GM15510 (cell line): ENCODE data around the gene KIF26B.

ENCODE experiments used
- POLR2A ChIP-seq: IDR thresholded peaks from 3 replicates; pipeline ENCODE4 v1.6.1; 2011; ENCODE audit warnings: borderline replicate concordance; ENCODE audit not compliant: insufficient read length; ENCODE audit errors: extremely low read depth

KIF26B gene

DNA sequence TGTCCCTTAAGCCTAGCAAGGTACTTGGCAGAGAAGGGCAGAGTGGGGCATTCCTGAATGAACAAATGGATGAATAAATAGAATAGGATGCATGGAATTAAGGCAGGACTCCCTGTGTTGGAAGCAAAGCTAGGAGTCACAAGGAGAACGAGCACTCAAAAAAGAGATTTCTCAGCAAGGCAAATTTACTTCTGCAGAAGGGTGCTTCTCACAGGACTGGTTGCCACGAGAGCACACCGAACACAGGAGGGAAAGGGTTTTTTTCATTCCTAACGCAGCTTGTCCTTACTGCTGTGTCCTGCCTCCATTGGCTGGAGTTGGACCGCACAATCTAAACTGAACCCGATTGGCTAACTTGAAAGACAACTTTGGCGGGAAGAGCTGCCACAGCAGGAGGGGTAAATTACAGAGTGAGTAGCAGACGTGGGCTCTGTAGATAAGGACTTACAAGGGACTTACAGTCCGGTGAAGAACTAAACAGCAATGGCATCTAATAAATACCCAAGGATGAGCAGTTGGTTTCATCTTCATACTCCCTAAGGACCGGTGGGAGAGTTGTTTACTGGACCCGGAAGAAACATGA is 52.4 kb downstream of the KIF26B start:
- no peak for TF ChIP-seq POLR2A

GRCh38 chr1:245207801-245208200 is 53.0 kb downstream of the KIF26B start:
- no peak for TF ChIP-seq POLR2A

DNA sequence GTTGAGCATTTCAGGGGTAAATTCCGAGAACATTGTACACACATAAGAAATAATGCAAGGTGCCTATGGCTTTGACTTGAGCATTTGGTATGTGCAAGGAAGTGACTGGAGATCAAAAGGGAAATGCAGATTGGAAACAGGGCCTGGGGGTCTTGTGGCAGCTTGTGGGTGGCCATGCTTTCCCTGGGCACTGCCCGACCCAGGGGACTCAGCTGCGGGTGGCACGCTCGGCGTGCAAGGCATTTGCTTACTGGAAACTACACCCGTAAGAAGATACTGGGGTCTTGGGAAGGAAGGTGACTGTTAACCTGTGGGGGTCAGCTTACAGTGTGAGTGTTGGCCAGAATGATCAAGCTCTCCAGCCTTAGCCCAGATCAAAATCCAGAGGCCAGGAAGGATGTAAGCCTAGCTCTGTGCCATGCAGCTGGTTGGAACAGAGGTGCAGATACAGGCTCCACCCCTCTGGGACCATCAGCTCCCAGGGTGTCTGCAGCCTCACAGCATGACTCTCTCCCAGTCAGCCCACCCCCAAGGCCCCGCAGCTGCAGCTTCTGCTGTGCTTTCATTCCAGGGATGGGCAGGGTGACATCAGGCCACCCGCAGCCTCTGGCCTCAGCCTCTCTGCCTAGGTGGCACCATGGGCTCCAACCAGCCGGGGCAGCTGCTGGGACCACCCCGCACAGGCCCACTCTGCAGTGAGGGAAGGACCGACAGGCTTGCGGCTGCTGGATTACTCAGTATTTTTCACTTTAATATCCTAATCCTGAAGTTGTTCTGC is 55.1 kb downstream of the KIF26B start:
- TF ChIP-seq POLR2A = no peak

GRCh38 chr1:245211035-245211749 is 56.4 kb downstream of the KIF26B start:
- TF ChIP-seq POLR2A = no peak

- TF ChIP-seq POLR2A = no peak
Observed at GRCh38 chr1:245211761-245212160, 57.0 kb downstream of the KIF26B start.

- TF ChIP-seq POLR2A = no peak
Observed at GRCh38 chr1:245212221-245212710, 57.5 kb downstream of the KIF26B start.

DNA sequence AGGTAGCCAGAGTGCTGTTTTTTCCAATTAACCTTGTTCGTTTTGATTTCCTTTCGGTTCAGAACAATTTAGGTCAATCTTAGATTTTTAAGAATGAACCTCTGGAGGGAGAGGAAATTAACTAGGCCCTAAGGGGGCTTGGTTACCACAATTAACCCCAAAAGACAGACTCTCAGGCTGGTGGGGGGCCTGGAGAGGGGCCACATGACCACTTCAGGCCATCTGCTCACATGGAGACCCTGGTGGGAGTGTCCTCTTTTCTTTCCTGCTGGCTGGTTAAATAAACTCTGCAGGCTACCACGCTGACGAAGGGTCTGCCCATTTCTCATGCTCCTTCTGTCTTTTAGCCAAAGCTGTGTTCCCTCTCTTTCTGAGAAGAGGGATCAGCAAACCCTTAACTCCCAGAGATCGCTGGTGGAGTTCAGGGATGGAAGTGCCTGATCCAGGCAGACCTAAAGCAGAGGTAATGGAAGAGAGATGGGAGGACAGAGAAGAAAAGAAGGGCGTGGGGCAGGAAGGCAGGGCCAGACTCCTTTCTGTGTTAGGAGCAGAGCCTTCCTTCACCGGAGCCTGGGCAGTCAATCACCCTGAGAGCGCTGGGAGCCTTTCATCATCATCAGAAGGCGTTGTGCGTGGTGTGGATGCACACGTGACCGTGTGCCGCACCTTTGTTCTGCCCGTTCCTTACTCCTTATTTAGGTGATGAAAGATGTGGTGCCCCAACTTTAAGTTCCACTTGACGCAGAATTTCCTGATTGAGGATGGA is 58.5 kb downstream of the KIF26B start:
- no peak for TF ChIP-seq POLR2A

DNA sequence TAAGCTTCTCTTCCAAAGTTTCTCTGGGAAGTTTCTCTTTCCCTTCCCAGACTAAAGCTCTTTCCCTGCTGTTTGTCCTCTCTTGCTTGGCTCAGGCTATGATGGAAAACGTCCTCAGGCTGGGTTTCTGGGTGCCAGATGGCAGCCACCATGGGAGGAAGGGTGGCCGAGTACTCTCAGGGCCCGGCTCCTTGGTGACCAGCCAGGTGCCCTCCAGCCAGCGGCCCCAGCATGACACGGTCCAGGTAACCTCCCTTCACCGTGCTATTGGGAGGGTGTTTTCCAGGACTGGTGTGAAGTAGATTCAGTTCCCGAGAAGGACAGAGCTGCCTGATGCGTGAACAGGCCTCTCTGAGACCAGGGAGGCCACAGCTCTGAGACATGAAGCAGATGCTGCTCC is 60.3 kb downstream of the KIF26B start:
- no peak for TF ChIP-seq POLR2A

- TF ChIP-seq POLR2A = no peak
Observed at GRCh38 chr1:245216366-245217115, 61.8 kb downstream of the KIF26B start.

DNA sequence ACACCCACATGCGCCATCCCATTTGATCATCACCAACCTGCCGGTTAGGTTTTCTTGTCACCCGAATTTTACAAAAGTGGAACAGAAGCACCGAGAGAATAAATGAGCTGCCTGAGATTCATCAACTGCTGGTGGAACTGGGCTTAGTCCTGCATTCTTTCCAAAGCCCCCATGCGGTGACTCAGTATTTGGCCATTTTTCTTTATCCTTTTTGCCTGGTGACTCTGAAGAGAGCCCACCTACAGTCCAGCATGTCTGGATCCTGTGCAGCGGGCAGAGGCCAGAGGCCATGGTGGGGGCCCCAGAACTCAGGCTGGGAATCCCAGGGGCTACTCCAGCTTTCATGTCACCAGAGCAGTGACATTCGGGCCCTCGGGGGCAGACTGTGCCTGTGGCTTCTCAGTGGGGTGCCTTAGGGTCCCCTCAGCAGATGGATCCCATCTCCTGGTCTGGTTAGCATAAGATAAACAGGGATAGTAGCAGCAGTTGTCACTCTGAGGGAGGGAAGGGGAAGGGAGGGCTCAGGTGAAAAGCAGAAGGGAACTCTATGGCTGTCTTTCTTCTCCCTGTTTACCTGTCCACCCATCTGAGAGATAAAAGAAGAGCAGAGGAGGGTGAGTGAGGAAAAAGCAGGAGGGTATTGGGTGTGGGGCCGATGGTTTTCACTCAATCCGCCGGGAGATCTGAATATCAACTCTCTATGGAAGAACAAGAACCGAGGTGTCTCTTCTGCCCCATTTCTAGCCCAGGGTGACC is 63.2 kb downstream of the KIF26B start:
- no peak for TF ChIP-seq POLR2A

- no peak for TF ChIP-seq POLR2A
Observed at GRCh38 chr1:245220381-245220985, 65.7 kb downstream of the KIF26B start.

DNA sequence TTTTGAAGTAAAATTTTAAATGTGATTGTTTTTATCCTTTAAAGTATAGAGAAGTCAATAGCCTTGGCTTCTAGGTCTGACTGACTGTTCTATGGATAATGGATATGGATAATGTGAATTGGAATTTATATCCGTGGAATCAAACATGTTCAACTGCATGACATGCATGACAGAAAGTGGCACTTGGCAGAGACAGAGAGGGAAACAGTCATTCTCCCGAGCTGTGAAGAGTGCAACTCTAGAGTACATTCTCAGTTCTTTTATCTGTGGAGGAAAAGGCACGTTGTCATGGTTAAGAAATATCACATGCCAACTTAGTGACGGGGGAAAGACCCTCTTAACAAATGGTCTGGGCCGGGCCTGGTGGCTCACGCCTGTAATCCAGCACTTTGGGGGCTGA is 67.0 kb downstream of the KIF26B start:
- no peak for TF ChIP-seq POLR2A
